ENCODE measurements around the gene ABCB8.
"Not testable (repeated sequence)": the region's sequence is repeated elsewhere in the genome, so short reads cannot be mapped to it uniquely, and the experiment has no call there.

ABCB8 gene

DNA sequence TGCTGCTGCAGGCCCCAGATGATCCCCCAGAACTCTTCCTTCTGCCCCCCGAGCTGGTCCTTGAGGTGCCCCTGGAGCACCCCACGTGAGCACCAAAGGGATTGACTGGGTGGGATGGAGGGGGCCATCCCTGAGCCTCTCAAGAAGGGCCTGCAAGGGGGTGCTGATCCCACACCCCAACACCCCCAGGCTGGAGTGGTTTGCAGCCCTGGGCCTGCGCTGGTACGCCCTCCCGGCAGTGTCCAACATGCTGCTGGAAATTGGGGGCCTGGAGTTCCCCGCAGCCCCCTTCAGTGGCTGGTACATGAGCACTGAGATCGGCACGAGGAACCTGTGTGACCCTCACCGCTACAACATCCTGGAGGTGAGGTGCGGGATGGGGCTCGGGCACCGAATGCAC, 29.2 kb upstream of the ABCB8 start:
- DNase-seq = no peak

DNA sequence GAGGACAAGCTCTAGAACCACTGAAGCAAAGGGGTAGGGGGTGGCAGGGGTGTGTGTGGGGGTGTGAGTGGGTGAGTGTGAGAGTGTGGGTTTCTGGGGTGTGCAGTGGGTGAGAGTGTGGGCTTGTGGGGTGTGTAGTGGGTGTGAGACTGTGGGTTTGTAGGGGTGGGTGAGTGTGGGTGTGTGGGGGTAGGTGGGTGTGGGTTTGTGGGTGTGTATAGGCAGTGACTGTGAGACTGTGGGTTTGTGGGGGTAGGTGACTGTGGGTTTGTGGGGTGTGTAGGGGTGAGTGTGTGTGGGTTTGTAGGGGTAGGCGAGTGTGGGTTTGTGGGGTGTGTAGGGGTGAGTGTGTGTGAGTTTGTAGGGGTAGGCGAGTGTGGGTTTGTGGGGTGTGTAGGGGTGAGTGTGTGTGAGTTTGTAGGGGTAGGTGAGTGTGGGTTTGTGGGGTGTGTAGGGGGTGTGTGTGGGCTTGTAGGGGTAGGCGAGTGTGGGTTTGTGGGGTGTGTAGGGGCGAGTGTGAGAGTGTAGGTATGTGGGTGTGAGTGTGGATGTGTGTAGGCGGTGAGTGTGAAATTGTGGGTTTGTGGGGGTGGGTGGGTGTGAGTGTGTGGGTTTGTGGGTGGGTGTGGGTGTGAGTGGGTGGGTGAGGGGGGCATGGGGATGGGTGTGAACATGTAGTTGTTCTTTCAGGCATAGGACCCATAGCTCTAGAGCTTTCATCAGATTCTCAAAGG, 28.6 kb upstream of the ABCB8 start:
- DNase-seq = no peak

DNA sequence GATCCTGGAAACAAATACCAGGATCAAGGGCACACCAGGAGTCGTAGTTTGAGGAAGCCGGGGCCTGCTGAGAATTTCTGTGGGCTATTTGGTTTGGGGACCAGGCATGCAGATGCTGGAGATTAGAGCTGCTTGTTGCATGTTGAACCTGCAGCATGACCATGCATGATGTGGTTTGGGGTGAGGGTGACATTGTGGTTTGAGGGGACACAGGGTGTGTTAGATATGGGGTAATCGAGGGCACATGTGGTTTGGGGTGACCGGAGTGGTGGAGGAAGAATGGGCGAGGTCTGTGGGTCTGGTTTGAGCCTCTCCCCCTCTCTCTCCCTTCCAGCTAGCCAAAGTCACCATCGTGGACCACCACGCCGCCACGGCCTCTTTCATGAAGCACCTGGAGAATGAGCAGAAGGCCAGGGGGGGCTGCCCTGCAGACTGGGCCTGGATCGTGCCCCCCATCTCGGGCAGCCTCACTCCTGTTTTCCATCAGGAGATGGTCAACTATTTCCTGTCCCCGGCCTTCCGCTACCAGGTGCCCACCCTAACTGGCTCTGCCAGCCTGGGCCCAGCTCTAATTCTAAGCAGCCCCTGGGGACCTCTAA, 27.3 kb upstream of the ABCB8 start:
- no peak for DNase-seq

DNA sequence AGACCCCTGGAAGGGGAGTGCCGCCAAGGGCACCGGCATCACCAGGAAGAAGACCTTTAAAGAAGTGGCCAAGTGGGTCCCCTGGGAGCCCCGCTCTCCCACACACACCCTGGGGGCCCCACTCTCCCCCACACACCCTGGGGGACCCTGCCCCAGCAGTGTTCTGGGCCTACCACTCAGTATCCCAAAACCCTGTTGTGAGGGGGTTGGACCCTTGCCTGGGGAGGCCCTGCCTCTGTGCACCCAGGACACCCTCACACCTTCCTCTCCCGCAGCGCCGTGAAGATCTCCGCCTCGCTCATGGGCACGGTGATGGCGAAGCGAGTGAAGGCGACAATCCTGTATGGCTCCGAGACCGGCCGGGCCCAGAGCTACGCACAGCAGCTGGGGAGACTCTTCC, 26.7 kb upstream of the ABCB8 start:
- no peak for DNase-seq

DNA sequence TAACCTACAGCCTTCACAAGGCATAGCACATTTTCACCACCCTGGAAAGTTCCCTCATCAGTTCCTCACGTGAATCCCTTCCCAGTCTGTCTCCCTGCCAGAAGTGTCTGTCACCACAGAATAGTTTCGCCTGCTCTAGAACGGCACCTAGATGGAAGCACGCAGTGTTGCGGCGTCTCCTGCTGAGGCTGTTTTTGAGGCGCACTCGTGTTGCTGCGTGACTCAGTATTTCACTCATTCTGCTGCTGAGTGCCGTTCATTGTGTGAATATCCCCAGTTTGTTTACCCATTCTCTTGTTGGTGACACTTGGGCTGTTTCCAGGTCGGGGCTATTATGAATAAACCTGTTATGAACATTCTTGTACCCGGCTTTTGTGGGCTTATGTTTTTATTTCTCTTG, 24.7 kb upstream of the ABCB8 start:
- DNase-seq = no peak

DNA sequence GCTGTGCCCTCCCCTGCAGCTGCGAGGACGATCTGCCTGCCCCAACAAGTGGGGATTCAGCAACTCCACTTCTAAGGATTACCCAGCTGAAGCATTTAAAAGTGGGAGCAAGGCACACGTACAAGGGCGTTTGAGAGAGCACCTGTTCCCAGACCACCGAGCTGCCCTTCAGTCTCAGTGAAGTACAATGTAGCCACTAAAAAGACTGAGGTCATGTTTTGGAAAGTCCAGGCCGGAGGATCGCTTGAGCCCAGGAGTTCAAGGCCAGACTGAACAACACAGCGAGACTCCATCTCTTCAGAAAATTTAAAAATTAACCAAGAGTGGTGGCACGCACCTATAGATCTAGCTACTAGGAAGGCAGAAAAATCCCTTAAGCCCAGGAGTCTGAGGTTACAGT, 22.7 kb upstream of the ABCB8 start:
- DNase-seq = no peak

DNA sequence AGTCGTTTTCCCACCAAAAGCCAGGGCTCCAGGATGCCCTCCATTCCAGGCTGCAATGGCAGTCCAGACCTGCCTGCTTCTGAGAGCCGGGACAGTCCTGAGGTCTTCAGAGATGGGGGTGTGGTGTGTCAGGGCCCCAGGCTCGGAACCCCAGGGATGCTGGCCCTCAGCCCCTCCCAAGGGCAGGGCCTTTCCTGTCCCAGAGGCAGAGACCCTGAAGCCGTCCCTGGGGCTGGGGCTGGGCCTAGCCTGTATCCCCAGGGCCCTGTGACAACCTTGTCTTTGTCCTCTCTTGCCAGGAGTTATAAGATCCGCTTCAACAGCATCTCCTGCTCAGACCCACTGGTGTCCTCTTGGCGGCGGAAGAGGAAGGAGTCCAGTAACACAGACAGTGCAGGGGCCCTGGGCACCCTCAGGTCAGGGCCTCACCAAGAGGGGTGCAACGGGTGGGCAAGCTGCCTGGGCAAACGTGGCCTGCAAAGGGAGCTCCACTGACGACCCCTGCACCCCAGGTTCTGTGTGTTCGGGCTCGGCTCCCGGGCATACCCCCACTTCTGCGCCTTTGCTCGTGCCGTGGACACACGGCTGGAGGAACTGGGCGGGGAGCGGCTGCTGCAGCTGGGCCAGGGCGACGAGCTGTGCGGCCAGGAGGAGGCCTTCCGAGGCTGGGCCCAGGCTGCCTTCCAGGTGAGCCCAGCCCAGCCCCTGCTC, 21.5 kb upstream of the ABCB8 start:
- no peak for DNase-seq

DNA sequence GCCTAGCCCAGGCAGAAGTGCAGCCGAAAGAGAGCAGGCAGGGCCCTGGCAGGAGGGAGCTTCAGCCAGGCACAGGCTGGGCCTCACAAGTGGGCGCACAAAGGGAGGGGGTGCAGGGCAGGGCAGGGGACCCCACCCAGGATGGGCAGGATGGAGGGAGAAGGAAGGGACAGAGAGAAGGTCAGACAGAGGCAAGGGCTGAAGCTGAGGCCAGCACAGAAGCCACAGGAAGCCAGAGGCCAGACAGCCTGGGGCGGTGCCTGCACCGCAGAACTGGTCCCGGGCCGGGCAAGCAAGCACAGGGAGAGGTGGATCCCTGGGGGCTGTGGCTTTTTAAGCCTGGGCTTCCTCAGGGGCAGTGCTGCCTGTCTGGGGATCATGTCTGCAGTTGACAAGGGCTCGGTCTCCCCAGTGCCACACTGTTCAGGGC, 20.8 kb upstream of the ABCB8 start:
- no peak for DNase-seq

DNA sequence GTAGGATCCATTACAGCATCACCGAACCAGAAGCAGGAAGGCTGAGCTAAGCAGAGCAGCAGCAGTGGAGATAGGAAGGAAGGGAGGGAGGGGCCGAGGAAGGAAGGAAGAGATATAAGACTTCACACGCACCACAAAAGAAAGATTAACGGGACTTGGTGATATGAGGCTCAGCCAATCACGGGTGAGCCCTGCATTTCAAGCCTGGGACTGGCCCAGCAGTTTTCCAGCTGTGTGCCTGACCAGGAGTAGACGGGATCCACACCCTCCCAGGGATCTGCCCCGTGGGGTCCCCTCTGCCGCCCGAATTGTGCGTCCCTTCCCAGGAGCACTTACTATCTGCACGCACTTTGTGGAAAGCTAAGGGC, 20.1 kb upstream of the ABCB8 start:
- DNase-seq = no peak

DNA sequence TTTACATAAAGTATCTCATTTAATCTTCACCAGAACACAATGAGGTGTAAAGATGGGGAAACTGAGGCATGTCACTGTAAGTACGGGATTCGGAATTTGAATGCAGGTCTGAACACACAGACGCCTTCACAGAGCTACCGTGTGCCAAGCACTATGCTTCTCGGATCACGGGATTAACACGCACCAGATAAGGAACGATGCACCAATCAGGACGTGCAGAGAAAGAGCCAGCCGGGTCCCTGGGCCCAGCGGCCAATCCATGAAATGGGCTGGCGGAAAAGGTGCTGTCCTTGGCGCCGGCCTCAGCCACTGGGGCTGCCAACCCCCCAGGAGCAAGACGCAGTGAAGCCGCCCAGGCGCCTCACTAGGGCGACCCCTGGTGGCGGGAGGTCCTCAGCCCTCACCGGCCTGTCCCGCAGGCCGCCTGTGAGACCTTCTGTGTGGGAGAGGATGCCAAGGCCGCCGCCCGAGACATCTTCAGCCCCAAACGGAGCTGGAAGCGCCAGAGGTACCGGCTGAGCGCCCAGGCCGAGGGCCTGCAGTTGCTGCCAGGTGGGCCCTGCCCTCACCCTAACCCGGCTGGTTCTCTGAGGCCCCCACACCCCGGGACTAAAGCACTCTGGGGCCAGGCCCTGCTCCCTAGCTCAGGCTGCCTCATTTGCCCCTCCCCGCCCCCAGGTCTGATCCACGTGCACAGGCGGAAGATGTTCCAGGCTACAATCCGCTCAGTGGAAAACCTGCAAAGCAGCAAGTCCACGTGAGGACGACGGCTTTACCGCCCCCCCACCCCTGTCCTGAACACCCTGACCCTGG, 19.5 kb upstream of the ABCB8 start:
- DNase-seq = no peak

DNA sequence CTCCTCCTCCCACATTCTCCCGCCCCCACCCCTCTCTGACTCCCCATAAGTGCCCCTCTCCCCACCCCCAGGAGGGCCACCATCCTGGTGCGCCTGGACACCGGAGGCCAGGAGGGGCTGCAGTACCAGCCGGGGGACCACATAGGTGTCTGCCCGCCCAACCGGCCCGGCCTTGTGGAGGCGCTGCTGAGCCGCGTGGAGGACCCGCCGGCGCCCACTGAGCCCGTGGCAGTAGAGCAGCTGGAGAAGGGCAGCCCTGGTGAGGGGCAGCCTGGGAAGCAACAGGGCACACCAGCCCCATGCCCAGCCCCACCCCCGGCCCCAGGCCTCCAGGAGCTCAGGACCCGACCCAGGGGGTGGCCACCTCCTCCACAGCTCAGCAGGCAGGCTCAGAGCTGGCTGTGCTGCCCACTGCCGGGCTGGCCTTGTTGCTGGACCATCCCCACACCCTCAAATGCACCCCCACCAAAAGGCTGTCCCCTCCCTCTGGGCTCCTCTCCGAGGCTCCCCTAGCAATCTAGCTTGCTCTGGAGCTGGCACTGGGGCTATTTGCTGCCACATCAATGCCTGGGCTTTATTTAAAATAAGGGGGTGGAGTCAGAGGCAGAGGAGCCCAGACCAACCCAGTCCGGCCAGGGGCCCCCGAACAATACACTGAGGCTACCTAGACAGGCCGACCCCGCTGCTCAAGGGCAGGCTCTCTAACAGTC, 18.8 kb upstream of the ABCB8 start:
- no peak for DNase-seq

DNA sequence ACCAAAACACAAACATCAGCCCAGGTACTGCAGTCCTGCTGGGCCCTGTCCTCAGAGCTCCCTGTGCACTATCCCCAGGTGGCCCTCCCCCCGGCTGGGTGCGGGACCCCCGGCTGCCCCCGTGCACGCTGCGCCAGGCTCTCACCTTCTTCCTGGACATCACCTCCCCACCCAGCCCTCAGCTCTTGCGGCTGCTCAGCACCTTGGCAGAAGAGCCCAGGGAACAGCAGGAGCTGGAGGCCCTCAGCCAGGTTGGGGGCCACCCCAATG, 18.3 kb upstream of the ABCB8 start:
- DNase-seq = no peak

DNA sequence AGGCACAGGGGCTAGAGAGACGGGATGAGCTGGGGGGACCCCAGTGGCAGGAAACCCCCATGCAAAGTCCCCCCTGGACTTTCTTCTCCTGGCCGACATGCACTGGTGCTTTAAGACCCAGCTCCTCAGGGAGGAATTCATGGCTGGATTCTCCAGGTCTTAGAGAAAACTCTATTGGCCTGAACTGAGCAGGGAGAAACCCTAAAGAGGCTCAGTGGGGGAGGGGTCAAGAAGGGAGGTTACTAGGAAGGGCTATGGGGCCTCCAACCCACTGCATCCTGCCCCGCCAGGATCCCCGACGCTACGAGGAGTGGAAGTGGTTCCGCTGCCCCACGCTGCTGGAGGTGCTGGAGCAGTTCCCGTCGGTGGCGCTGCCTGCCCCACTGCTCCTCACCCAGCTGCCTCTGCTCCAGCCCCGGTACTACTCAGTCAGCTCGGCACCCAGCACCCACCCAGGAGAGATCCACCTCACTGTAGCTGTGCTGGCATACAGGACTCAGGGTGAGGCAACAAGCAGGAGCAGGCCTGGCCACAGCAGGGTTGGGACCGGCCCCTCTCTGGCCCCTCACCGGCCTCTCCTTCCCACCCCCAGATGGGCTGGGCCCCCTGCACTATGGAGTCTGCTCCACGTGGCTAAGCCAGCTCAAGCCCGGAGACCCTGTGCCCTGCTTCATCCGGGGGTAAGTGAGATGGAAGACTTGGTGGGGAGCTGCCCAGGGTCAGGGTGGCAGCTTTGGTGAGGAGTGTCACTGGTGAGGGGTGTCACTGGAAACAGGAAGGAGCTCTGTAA, 17.7 kb upstream of the ABCB8 start:
- no peak for DNase-seq

DNA sequence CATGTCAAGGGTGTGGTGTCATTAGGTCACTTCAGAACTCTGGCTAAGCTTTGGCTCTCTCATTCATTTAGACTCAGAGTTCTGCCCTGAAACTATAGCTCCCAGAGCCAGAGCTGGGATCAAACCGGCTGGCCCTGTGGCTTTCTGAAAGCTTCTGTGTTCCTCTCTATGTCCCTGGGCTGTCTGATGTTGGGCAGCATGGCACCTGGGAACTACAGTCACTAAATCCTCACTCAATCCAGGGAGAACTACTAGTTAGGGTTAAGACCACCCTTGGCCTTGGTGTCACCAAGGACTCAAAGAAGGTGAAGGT, 17.2 kb upstream of the ABCB8 start:
- no peak for DNase-seq

DNA sequence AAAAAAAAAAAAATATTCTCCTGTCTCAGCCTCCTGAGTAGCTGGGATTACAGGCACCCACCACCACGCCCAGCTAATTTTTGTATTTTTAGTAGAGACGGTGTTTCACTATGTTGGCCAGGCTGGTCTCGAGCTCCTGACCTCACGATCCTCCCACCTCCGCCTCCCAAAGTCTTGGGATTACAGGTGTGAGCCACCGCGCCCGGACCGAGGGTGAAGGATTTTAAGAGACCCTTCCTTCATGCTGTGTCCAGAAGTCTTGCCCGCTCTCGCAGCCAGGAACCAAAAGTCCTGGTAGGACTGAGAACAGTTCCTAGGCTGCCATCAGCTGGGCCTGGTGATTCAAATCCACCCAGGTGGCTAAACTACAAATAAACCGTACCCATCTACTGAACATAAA, 16.6 kb upstream of the ABCB8 start:
- not testable (repeated sequence) for DNase-seq

DNA sequence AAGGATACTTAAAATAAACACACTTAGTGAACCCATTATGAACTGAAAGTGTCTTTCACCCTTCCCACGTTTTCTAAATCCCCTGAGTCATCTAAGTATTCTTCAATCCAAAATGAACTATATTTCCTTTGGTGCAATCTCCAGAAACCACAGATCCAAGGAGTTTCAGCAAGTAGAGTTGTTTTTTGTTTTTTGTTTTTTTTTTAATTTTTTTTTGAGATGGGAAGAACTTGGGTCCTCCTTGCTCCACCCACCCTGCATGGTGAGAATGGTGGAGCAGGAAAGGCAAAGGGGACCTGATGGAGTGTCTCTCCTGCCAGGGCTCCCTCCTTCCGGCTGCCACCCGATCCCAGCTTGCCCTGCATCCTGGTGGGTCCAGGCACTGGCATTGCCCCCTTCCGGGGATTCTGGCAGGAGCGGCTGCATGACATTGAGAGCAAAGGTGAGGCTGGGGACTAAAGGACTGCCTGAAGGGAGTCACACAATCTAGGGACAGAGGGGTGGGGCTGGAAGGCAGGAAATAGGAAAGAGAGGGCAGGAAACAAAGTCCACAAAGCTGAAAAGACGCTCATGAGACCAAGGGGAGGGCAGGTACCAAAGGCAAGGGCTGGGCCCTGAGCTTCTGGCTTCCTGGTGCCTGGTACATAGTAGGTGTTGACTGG, 16.1 kb upstream of the ABCB8 start:
- no peak for DNase-seq

DNA sequence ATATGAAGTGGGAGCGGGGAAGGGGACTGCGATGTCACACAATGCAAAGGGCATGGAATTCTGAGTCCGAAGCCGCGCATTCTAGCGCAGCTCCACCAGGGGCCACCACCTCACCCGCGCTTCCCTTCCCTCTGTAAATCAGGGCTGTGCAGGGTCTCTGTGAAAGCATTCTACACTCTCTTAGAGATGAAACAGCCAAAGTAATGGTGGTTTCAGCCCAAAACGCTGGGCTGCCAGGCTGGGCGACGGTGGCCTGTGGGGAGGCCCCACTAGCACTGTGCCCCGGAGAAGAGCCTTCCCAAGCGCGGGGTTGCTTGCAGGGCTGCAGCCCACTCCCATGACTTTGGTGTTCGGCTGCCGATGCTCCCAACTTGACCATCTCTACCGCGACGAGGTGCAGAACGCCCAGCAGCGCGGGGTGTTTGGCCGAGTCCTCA, 15.3 kb upstream of the ABCB8 start:
- DNase-seq = no peak

DNA sequence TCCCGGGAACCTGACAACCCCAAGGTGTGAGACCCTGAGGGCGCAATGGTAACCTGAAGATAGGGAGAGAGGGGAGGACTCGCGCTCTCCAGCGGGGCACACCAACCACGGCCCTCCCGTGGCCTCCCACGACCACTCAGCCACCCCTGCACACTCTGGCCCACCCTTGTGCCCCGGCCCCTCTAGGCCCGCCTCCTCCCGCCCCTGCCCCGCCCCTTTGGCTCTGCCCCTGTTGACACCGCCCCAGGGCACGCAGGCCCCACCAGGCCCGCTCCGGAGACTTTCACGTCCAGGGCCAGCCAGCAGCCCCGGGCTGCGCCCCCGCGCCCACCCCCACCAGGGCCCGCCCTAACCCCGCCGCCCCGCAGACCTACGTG, 14.9 kb upstream of the ABCB8 start:
- no peak for DNase-seq

DNA sequence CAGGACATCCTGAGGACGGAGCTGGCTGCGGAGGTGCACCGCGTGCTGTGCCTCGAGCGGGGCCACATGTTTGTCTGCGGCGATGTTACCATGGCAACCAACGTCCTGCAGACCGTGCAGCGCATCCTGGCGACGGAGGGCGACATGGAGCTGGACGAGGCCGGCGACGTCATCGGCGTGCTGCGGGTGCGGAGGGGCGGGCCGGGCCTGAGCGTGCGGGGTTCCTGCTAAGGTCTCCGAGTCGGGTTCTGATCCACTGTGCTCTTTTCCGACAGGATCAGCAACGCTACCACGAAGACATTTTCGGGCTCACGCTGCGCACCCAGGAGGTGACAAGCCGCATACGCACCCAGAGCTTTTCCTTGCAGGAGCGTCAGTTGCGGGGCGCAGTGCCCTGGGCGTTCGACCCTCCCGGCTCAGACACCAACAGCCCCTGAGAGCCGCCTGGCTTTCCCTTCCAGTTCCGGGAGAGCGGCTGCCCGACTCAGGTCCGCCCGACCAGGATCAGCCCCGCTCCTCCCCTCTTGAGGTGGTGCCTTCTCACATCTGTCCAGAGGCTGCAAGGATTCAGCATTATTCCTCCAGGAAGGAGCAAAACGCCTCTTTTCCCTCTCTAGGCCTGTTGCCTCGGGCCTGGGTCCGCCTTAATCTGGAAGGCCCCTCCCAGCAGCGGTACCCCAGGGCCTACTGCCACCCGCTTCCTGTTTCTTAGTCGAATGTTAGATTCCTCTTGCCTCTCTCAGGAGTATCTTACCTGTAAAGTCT, 14.3 kb upstream of the ABCB8 start:
- no peak for DNase-seq

DNA sequence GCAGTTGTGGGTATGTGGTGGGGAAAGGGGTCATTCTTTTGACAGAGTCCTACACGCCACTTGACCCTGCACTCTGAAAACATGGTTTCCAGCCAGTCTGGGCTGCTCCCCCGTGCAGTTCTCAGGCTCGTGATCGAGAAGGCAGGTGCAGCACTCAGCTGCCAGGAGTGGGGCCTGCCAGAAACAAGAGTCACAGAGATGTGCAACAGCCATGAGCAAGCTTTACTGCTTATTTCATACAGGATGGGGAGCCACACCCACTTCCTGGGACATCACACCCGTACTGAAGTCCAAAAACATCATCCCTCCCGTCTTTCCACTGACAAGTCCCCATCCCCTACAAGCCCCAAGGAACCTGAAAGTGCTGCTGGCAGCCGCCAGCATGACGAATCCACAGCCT, 13.3 kb upstream of the ABCB8 start:
- DNase-seq = no peak

DNA sequence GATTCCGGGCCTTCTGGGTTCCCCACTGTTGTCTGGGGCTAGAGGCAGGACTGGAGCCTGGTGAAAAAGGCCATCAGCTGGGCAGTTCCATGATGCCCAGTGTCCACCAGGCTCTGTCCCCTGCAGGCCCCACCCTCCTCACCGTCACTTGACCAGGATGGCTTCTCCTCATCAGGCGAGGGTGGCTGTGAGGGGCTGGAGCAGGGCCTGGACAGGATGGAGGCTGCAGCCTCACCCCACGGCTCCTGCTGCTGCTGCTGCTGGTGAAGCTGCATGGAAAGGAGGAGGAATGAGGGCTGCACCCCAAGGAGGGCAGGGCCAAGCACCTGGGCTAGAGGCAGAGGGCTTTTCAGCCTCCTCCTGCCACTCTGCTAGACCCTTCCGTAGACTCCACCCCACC, 12.3 kb upstream of the ABCB8 start:
- DNase-seq = no peak

Measured in KG1 (cell line).